Measurements from ENCODE around the gene ACTA1.

ACTA1 gene

DNA sequence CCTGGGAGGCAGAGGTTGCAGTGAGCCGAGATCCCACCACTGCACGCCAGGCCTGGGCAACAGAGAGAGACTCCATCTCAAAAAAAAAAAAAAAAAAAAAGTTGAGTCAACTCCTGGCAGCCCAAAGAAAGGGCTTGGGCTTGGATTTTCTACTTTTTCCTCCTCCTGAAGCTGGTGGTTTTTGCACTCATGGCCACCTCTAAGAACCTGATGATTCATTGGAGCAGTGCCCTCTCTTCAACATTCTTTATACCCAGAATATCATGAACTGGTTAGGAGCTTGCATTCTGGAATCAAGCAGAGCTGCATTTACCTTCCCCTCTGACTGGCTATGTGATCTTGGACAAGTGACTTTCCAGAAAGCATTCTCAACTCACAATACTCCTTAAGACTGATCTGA lies 3.5 kb upstream of the ACTA1 start:
- H3K27ac ChIP-seq (ENCODE audit: low read length): no peak overlapping the region
- peaks cover 29% of the 10 kb centered on the region for H3K36me3 ChIP-seq (ENCODE audit: insufficient read depth, low read depth, low read length)
- no peaks in the 10 kb centered on the region for H3K9me3 ChIP-seq (ENCODE audit: insufficient read depth, low read depth, low read length)
- H3K27me3 ChIP-seq (ENCODE audit: insufficient read depth, low read length): peaks cover 47% of the 10 kb centered on the region
- no peak overlapping the region for H3K9ac ChIP-seq (ENCODE audit: low read depth, low read length)
- H3K4me1 ChIP-seq (ENCODE audit: insufficient read depth, low read length): peaks cover 3% of the 10 kb centered on the region; the same call in 1 of the 2 replicates
- H3K4me3 ChIP-seq (ENCODE audit: low read length): no peak overlapping the region

- Histone ChIP-seq H3K27me3 (ENCODE audit: insufficient read depth, low read length) (peaks cover 59% of the 10 kb centered on the region), H3K4me3 (ENCODE audit: low read length) (no peak overlapping the region), H3K9me3 (ENCODE audit: insufficient read depth, low read depth, low read length) (no peaks in the 10 kb centered on the region), H3K27ac (ENCODE audit: low read length) (no peak overlapping the region), H3K9ac (ENCODE audit: low read depth, low read length) (no peak overlapping the region), H3K4me1 (ENCODE audit: insufficient read depth, low read length) (peaks cover 3% of the 10 kb centered on the region; the same call in 1 of the 2 replicates), H3K36me3 (ENCODE audit: insufficient read depth, low read depth, low read length) (peaks cover 16% of the 10 kb centered on the region)
Observed at GRCh38 chr1:229436201-229436600, 2.3 kb upstream of the ACTA1 start.

- peaks cover 6% of the 10 kb centered on the region; the same call in 1 of the 2 replicates for H3K4me1 ChIP-seq (ENCODE audit: insufficient read depth, low read length)
- H3K9me3 ChIP-seq (ENCODE audit: insufficient read depth, low read depth, low read length): no peaks in the 10 kb centered on the region
- no peak overlapping the region for H3K27ac ChIP-seq (ENCODE audit: low read length)
- H3K27me3 ChIP-seq (ENCODE audit: insufficient read depth, low read length): peaks cover 75% of the 10 kb centered on the region
- peaks cover under 1% of the 10 kb centered on the region; the same call in 1 of the 2 replicates for H3K36me3 ChIP-seq (ENCODE audit: insufficient read depth, low read depth, low read length)
- H3K4me3 ChIP-seq (ENCODE audit: low read length): peak overlapping the region; percentile 82
- H3K9ac ChIP-seq (ENCODE audit: low read depth, low read length): peak overlapping the region; percentile 74
Observed at GRCh38 chr1:229434641-229435051, 752 bp upstream of the ACTA1 start.

DNA sequence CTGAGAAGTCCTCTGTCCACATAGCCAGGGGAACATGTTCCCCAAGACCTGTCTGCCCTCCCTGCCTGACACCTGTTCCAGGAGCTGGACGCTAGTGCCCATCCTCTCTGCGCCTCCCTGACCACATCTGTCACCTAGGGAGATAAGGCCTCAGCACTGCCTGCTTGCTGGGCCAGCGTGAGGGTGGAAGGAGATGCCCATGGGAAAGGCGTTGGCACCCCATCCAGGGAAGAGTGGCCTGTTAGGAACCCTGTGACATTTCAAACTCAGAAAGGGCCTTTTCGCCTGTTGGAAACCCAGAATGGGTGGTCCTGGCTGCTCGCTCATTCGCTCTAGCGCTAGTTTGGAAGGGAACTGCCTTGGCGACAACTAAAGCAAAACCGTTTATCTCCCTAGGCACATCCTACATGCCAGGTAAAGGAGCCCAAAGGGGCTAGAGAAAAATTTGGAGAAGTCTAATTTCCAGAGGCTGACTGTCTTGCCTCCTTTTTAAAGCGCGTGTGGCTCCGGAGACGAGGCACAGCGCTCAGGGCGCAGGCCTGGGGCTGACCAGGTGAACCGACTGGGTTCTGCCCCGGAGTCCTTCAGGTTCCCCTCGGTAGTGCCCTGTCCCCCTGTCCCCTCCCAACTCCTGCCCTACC lies 410 bp downstream of the ACTA1 start:
- peak overlapping the region; percentile 82; the same call in 1 of the 2 replicates for H3K4me3 ChIP-seq (ENCODE audit: low read length)
- no peak overlapping the region for H3K27ac ChIP-seq (ENCODE audit: low read length)
- H3K9me3 ChIP-seq (ENCODE audit: insufficient read depth, low read depth, low read length): no peaks in the 10 kb centered on the region
- peaks cover 6% of the 10 kb centered on the region; the same call in 1 of the 2 replicates for H3K4me1 ChIP-seq (ENCODE audit: insufficient read depth, low read length)
- H3K9ac ChIP-seq (ENCODE audit: low read depth, low read length): no peak overlapping the region
- no peaks in the 10 kb centered on the region for H3K36me3 ChIP-seq (ENCODE audit: insufficient read depth, low read depth, low read length)
- peaks cover 83% of the 10 kb centered on the region for H3K27me3 ChIP-seq (ENCODE audit: insufficient read depth, low read length)

- no peak overlapping the region; the same call in 1 of the 2 replicates for H3K4me3 ChIP-seq (ENCODE audit: low read length)
- no peaks in the 10 kb centered on the region for H3K36me3 ChIP-seq (ENCODE audit: insufficient read depth, low read depth, low read length)
- H3K9ac ChIP-seq (ENCODE audit: low read depth, low read length): no peak overlapping the region
- H3K27me3 ChIP-seq (ENCODE audit: insufficient read depth, low read length): peaks cover 87% of the 10 kb centered on the region
- no peak overlapping the region for H3K27ac ChIP-seq (ENCODE audit: low read length)
- H3K9me3 ChIP-seq (ENCODE audit: insufficient read depth, low read depth, low read length): no peaks in the 10 kb centered on the region
- peaks cover 6% of the 10 kb centered on the region; the same call in 1 of the 2 replicates for H3K4me1 ChIP-seq (ENCODE audit: insufficient read depth, low read length)
Observed at GRCh38 chr1:229432905-229433304, 989 bp downstream of the ACTA1 start.

DNA sequence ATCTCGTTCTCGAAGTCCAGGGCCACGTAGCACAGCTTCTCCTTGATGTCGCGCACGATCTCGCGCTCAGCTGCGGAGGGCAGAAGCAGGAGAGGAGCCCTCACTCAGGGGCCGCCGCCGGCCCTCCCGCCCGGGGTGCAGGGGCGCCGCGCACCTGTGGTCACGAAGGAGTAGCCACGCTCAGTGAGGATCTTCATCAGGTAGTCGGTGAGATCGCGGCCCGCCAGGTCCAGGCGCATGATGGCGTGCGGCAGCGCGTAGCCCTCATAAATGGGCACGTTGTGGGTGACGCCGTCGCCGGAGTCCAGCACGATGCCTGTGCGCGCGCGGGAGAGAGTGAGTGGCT lies 1.8 kb downstream of the ACTA1 start:
- Histone ChIP-seq H3K9me3 (ENCODE audit: insufficient read depth, low read depth, low read length) (no peaks in the 10 kb centered on the region), H3K4me3 (ENCODE audit: low read length) (peak overlapping the region; percentile 38; the same call in 1 of the 2 replicates), H3K4me1 (ENCODE audit: insufficient read depth, low read length) (peaks cover 6% of the 10 kb centered on the region; the same call in 1 of the 2 replicates), H3K27me3 (ENCODE audit: insufficient read depth, low read length) (peaks cover 88% of the 10 kb centered on the region), H3K36me3 (ENCODE audit: insufficient read depth, low read depth, low read length) (no peaks in the 10 kb centered on the region), H3K27ac (ENCODE audit: low read length) (no peak overlapping the region), H3K9ac (ENCODE audit: low read depth, low read length) (no peak overlapping the region)

DNA sequence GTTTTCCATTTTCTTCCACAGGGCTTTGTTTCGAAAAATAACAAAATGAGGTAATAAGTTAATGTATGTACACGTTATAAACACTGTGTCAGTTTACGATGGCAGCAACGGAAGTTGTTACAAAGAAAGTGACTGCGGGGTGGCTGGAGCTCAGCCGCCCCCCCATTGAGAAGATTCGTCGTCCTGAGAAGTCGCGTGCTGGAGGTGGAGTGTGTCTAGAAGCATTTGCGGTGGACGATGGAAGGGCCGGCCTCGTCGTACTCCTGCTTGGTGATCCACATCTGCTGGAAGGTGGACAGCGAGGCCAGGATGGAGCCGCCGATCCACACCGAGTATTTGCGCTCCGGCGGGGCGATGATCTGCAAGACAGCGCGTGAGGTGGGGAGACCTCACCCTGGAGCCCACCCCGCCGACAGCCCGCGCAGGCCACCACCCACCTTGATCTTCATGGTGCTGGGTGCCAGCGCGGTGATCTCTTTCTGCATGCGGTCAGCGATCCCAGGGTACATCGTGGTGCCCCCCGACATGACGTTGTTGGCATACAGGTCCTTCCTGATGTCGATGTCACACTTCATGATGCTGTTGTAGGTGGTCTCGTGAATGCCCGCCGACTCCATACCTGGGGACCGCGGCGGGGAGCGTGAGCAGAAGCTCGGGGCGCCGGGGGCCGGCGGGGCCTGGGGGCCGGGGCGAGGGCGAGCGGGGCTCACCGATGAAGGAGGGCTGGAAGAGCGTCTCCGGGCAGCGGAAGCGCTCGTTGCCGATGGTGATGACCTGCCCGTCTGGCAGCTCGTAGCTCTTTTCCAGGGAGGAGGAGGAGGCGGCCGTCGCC lies 2.4 kb downstream of the ACTA1 start:
- H3K36me3 ChIP-seq (ENCODE audit: insufficient read depth, low read depth, low read length): no peaks in the 10 kb centered on the region
- no peaks in the 10 kb centered on the region for H3K9me3 ChIP-seq (ENCODE audit: insufficient read depth, low read depth, low read length)
- H3K27me3 ChIP-seq (ENCODE audit: insufficient read depth, low read length): peaks cover 82% of the 10 kb centered on the region
- no peak overlapping the region for H3K9ac ChIP-seq (ENCODE audit: low read depth, low read length)
- no peak overlapping the region for H3K27ac ChIP-seq (ENCODE audit: low read length)
- H3K4me1 ChIP-seq (ENCODE audit: insufficient read depth, low read length): peaks cover 6% of the 10 kb centered on the region; the same call in 1 of the 2 replicates
- peak overlapping the region; percentile 38; the same call in 1 of the 2 replicates for H3K4me3 ChIP-seq (ENCODE audit: low read length)

DNA sequence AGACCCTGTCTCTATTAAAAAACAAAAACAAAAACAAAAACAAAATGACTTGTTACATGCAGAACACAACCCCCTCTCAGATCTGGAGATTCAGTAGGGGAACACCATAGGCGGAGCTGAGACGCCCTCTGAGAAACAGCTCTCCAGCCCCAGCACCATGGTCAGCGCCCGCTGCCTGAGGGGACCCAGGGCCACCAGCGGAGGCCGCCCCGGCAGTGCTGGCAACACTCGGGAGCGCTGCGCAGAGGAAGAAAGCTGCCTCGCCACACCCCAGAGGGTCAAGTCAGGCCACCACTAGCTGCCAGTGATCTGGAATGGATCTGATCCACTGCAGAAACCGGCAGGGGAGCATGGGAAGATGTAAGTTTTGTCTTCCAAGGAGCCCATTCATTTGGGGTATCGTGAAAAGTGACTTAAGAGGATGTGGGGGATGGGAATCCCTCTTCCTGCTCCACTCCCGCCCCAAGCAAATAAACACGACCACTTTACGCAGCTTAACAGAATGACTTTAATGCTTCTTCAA lies 3.1 kb downstream of the ACTA1 start:
- Histone ChIP-seq H3K4me1 (ENCODE audit: insufficient read depth, low read length) (peaks cover 6% of the 10 kb centered on the region; the same call in 1 of the 2 replicates), H3K9ac (ENCODE audit: low read depth, low read length) (no peak overlapping the region), H3K4me3 (ENCODE audit: low read length) (peak overlapping the region; percentile 38; the same call in 1 of the 2 replicates), H3K27me3 (ENCODE audit: insufficient read depth, low read length) (peaks cover 75% of the 10 kb centered on the region), H3K36me3 (ENCODE audit: insufficient read depth, low read depth, low read length) (no peaks in the 10 kb centered on the region), H3K9me3 (ENCODE audit: insufficient read depth, low read depth, low read length) (no peaks in the 10 kb centered on the region), H3K27ac (ENCODE audit: low read length) (no peak overlapping the region)

GRCh38 chr1:229428256-229428655 lies 5.6 kb downstream of the ACTA1 start:
- peaks cover 4% of the 10 kb centered on the region; the same call in 1 of the 2 replicates for H3K4me1 ChIP-seq (ENCODE audit: insufficient read depth, low read length)
- H3K36me3 ChIP-seq (ENCODE audit: insufficient read depth, low read depth, low read length): no peaks in the 10 kb centered on the region

DNA sequence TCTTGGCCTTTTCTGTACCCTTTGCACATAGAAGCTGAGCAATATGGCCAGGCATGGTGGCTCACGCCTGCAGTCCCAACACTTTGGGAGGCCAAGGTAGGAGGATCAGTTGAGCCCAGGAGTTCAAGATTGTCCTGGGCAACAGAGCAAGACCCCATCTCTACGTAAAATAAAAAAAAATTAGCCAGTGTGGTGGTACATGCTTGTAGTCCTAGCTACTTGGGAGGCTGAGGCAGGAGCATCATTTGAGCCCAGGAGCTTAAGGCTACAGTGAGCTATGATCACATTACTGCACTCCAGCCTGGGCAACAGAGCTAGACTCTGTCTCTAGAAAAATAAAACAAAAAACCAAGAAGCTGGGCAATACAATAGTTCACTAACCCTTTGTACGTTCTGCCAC lies 6.3 kb downstream of the ACTA1 start:
- H3K27me3 ChIP-seq (ENCODE audit: insufficient read depth, low read length): peaks cover 43% of the 10 kb centered on the region
- H3K4me1 ChIP-seq (ENCODE audit: insufficient read depth, low read length): peaks cover 3% of the 10 kb centered on the region; the same call in 1 of the 2 replicates
- H3K4me3 ChIP-seq (ENCODE audit: low read length): no peak overlapping the region
- H3K9ac ChIP-seq (ENCODE audit: low read depth, low read length): no peak overlapping the region
- no peaks in the 10 kb centered on the region for H3K9me3 ChIP-seq (ENCODE audit: insufficient read depth, low read depth, low read length)
- H3K27ac ChIP-seq (ENCODE audit: low read length): no peak overlapping the region
- no peaks in the 10 kb centered on the region for H3K36me3 ChIP-seq (ENCODE audit: insufficient read depth, low read depth, low read length)

More at GRCh38 chr1:229428256-229428655, 5.6 kb downstream of the ACTA1 start:
- H3K9ac ChIP-seq (ENCODE audit: low read depth, low read length): no peak overlapping the region
- no peak overlapping the region for H3K4me3 ChIP-seq (ENCODE audit: low read length)
- H3K27ac ChIP-seq (ENCODE audit: low read length): no peak overlapping the region
- H3K27me3 ChIP-seq (ENCODE audit: insufficient read depth, low read length): peaks cover 49% of the 10 kb centered on the region
- H3K9me3 ChIP-seq (ENCODE audit: insufficient read depth, low read depth, low read length): no peaks in the 10 kb centered on the region

DNA sequence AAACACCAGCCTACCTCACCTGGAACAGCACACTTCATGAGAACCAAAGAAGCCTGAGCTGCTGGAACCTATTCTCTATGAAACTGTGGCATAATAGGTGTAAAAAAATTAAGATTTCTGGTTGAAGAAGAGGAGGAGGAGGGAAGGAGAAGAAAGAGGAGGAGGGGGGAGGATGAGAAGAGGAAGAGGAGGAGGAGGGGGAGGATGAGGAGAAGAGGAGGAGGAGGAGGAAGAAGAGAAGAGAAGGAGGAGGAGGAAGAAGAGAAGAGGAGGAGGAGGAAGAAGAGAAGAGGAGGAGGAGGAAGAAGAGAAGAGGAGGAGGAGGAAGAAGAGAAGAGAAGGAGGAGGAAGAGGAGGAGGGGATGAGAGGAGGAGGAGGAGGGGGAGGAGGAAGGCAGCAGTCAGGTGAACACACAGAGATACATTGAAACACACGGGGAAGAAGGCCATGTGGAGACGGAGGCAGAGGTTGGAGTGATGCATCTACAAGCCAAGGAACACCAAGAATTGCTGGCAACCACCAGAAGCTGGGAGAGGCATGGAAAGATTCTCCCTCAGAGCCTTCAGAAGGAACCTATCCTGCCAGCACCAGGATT lies 8.2 kb downstream of the ACTA1 start:
- Histone ChIP-seq H3K4me3 (ENCODE audit: low read length) (no peak overlapping the region), H3K27ac (ENCODE audit: low read length) (no peak overlapping the region), H3K27me3 (ENCODE audit: insufficient read depth, low read length) (peaks cover 23% of the 10 kb centered on the region), H3K36me3 (ENCODE audit: insufficient read depth, low read depth, low read length) (no peaks in the 10 kb centered on the region), H3K4me1 (ENCODE audit: insufficient read depth, low read length) (no peaks in the 10 kb centered on the region), H3K9ac (ENCODE audit: low read depth, low read length) (no peak overlapping the region), H3K9me3 (ENCODE audit: insufficient read depth, low read depth, low read length) (no peaks in the 10 kb centered on the region)
